ENCODE results near the gene ORC3. TPM values are rescaled to one million over a fixed set of nuclear protein-coding genes. Genes with fewer than 3 reads are reported as not detected.

ORC3 gene
- total and polyA plus RNA-seq, 2 donors (not counting 3 experiments of a cell fraction or from before 2014, with no cell fraction given): 9.2 to 17.9 TPM

- intact Hi-C loops (cut with micrococcal nuclease) (no loop called here), dilution Hi-C loops (cut with MboI; ENCODE audit: extremely low pct_ligation_motif_present, low sequenced_read_pairs) (no loop called here)
- Histone ChIP-seq H2AFZ (ENCODE audit: low read depth, low read length) (no peak overlapping the region), H3K27me3 (ENCODE audit: control insufficient read depth in 2 of 2, insufficient read depth in 2 of 2, low read length in 2 of 2) (no peaks in the 10 kb centered on the region), H3K4me3 (replicated peaks in 1 of 3; ENCODE audit: insufficient read depth in 1 of 3, low read depth in 1 of 3, low read length in 3 of 3) (no peak overlapping the region), H3K27ac (ENCODE audit: insufficient read depth, low read depth, low read length) (no peak overlapping the region), H4K20me1 (replicated peaks; ENCODE audit: control insufficient read depth, extremely low read depth, insufficient read depth, low read length) (no peaks in the 10 kb centered on the region), H3K9ac (replicated peaks; ENCODE audit: extremely low read depth, insufficient read depth, low read length) (no peak overlapping the region), H3K36me3 (ENCODE audit: control insufficient read depth in 2 of 2, extremely low read depth in 1 of 2, insufficient read depth in 2 of 2, low read length in 2 of 2) (peaks cover 3 to 8% of the 10 kb centered on the region in 2 experiments), H3K79me2 (ENCODE audit: control insufficient read depth, insufficient read depth, low read length) (no peaks in the 10 kb centered on the region), H3K4me2 (ENCODE audit: insufficient read depth, low read length) (no peak overlapping the region), H3K9me1 (replicated peaks; ENCODE audit: control insufficient read depth, extremely low read depth, insufficient read depth, low read length) (no peaks in the 10 kb centered on the region), H3K9me3 (replicated peaks; ENCODE audit: control insufficient read depth, insufficient read depth, low read length) (no peaks in the 10 kb centered on the region), H3K4me1 (ENCODE audit: control insufficient read depth, extremely low read depth, insufficient read depth, low read length) (no peaks in the 10 kb centered on the region)
- TF ChIP-seq CTCF (IDR thresholded peaks at IDR 0.05; ENCODE audit: extremely low read depth in 1 of 2, insufficient read depth in 1 of 2, low read depth in 1 of 2, low read length in 2 of 2): no peak
- no peak for TF ChIP-seq JUN (IDR thresholded peaks at IDR 0.05; ENCODE audit: borderline replicate concordance, insufficient read depth, insufficient read length, low read depth)
- TF ChIP-seq GATA2 (IDR thresholded peaks at IDR 0.05; ENCODE audit: insufficient read depth, insufficient read length, low read depth, low read length): no peak
- no peak for TF ChIP-seq POLR2A (IDR thresholded peaks at IDR 0.05; ENCODE audit: low read depth, low read length)
- no peak for TF ChIP-seq MYC (IDR thresholded peaks at IDR 0.05; ENCODE audit: low read depth, low read length)
- no peak for TF ChIP-seq MAX (IDR thresholded peaks at IDR 0.05; ENCODE audit: insufficient read depth, insufficient read length)
- no peak for TF ChIP-seq FOS (IDR thresholded peaks at IDR 0.05; ENCODE audit: borderline replicate concordance, insufficient read depth, low read length)
- no peak for TF ChIP-seq POLR2AphosphoS5 (IDR thresholded peaks at IDR 0.05; ENCODE audit: insufficient read depth, low read depth, low read length)
- TF ChIP-seq EZH2 (IDR thresholded peaks at IDR 0.05; ENCODE audit: borderline replicate concordance, low read depth, low read length, severe bottlenecking): no peak
- no peak for FAIRE-seq
- DNase-seq (ENCODE audit: low read depth, low spot score): no peak
- ChIA-PET POLR2A (no interaction called here), CTCF (interaction anchor here (0.6 to 1.3 kb wide), 2 partner anchors 160 to 1317 kb away, joined by 4 to 5 read pairs; no protein-coding TSS in a partner anchor)
- BruUV-seq (replicated peaks): no TSS peak
Observed at GRCh38 chr6:87553159-87553765, 36.7 kb upstream of the ORC3 start.
